Measurements from ENCODE around the gene F12.
"Not testable (repeated sequence)": the region's sequence is repeated elsewhere in the genome, so short reads cannot be mapped to it uniquely, and the experiment has no call there.

Gene F12

DNA sequence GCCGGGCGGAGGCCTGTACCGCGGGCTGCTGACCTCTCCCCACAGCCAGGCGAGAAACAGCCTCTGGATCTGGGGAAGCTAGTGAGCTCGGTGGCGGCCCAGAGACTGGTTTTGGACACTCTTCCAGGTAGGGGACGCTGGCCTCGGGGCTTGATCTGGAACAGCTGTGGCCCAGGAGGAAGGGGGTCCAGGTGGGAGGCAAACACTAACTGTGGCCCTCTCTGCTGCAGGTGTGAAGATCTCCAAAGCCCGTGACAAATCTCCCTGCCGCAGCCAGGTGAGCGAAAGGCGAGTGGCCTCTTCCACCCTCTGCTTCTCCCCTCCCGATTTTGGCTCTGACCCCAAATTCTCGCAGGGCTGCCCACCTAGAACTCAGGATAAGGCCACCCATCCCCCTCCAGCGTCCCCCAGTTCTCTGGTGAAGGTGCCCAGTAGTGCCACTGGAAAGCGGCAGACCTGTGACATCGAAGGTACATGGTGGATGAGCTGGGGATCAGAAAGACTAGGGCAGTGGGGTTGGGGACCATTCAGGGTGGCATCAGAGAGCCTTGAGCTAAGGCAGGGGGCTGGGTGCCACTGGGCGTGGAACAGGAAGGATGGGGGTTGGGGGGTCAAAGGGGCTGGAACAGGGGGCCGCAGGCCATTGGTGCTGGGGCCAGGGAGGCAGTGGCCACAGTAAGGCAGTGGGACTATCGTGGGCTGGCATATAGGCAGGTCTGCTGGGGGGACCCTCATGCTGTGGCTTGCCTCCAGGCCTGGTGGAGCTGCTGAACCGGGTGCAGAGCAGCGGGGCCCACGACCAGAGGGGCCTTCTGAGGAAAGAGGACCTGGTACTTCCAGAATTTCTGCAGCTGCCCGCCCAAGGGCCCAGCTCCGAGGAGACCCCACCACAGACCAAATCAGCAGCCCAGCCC is 38.0 kb downstream of the F12 start:
- DNase-seq (ENCODE audit: extremely low read depth in 1 of 2, low read depth in 1 of 2), result no peak

DNA sequence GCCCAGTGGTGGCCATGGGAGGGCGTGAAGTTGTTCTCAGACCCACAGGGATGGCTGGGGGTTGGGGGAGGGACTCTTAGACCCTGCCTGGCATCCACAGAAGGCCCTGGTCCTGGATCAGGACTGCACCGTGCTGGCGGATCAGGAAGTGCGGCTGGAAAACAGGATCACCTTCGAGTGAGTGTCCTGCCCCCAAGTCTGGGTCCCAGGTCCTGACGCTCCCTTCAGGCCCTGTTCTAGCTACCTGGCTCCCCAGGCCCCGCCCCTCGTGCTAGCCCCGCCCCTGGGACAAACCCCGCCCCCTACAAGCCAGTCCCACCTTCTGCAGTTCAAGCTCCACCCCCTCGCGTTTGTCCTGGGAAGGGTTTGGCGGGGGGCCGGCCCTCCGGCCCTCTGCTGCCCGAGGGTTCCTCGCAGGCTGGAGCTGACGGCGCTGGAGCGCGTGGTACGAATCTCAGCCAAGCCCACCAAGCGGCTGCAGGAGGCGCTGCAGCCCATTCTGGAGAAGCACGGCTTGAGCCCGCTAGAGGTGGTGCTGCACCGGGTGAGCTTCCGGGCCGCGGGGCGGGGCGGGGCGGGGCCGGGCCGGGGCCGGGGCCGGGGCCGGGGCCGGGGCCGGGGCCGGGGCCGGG is 38.8 kb downstream of the F12 start:
- peak in 1 of 2 donors; percentile 57 for DNase-seq (ENCODE audit: extremely low read depth in 1 of 2, low read depth in 1 of 2)

DNA sequence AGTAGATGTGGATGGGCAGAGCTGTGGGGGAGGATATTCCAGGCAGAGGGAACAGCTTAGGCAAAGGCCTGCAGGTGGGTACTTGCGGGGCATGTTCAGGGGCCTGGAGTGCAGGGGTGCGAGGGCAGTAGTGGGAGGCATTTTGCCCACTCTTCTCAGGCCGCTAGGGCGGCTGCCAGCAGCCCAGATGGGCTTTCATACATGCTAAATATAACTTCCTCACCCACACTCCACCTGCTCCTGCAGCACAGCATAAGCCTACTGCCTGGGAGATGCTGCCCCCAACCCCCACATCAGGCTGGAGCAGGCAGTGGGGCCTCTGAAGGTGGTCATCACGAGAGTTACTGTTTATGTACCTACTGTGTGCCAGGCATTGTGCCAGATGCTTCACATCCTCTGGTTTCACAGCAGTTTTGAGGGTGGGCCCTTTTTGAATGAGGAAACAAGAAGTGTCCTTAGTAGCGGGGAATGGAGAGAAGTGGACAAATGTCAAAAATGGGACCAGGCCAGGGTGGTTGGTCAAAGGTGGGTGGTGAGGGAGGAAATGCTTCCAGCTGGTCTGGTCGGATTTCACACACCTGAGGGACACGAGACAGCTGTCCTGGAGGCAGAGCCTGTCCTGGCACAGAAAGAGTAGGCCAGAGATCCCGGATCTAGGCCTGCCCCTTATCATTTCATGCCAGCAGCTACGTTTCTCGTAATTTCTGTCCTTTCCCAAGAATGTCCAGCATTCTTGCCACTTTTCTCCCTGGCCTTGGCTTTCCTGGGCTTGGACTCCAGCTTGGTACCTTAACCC is 39.5 kb downstream of the F12 start:
- no peak for DNase-seq (ENCODE audit: extremely low read depth in 1 of 2, low read depth in 1 of 2)

- DNase-seq (ENCODE audit: extremely low read depth in 1 of 2, low read depth in 1 of 2), result no peak
These were observed 40.3 kb downstream of the F12 start for GRCh38 chr5:177368869-177369644.

GRCh38 chr5:177367981-177368868 is 41.1 kb downstream of the F12 start:
- no peak for DNase-seq (ENCODE audit: extremely low read depth in 1 of 2, low read depth in 1 of 2)

DNA sequence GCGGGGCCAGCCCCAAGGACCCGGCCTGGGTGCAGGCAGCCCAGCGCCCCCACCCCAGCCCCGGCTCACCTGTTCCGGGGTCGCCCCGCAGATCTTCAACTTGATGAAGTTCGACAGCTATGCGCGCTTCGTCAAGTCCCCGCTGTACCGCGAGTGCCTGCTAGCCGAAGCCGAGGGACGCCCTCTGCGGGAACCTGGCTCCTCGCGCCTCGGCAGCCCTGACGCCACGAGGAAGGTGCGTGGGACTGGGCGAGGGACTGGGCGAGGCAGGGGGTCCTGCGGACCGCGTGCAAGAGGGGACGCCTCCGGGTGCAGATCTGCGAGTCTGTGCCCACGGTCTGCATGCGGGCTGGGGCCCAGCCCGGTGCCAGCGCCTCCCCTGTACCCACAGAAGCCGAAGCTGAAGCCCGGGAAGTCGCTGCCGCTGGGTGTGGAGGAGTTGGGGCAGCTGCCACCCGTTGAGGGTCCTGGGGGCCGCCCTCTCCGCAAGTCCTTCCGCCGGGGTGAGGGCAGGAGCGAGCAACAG is 42.0 kb downstream of the F12 start:
- DNase-seq (ENCODE audit: extremely low read depth in 1 of 2, low read depth in 1 of 2), result no peak

DNA sequence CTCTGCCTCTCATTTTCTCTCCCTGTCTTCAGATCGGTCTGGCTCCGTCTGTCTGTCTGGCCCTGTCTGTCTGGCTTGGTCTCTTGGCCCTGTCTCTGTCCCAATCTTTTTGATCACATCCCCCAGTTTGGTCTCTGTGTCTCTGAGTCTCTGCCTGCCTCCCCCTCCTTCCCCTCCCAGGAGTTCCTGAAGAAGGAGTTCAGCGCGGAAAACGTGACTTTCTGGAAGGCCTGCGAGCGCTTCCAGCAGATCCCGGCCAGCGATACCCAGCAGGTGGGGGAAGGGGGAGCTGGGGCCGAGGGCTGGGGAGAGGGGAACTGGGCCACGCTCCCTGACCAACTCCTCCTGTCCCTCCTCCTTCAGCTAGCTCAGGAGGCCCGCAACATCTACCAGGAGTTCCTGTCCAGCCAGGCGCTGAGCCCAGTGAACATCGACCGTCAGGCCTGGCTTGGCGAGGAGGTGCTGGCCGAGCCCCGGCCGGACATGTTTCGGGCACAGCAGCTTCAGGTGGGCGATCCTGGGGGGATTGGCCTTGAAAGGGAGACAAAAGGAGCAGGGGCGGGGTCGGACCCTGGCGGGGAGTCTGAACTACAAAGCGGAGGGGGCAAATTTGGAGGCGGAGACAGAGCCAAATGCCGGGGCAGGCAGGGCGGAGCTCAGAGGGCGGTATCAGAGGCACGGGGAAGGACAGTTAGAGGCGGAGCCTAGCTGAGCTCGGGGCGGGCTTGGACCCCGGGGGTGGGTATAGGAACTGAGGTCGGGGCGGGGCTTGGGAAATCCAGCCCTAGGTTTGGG is 42.6 kb downstream of the F12 start:
- DNase-seq (ENCODE audit: extremely low read depth in 1 of 2, low read depth in 1 of 2), result no peak

DNA sequence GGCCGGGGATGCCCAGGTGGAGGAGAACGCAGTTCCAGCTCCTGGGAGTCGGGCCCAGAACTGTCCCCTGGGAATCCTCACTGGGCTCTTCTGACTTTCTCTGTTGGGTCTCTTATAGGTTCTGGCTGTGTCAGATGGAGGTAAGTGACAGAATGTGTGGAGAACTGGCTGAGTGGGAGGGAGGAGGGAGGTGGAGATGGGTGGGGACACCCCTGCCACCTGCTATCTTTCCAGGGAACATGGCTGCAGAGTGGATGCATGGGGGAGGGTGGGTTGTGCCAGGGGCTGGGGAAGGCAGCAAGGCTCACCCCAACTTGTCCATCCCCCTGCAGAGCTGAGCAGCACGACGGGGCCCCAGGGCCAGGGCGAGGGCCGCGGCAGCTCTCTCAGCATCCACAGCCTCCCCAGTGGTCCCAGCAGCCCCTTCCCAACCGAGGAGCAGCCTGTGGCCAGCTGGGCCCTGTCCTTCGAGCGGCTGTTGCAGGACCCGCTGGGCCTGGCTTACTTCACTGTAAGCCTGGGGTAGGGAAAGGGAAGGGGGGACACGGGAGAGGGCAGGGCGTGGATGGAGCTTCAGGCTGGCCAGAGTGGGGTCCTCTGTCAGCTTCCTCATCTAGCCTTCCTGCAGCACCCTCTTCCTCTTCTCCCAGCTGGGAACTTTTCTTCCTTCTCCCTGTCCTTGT is 43.4 kb downstream of the F12 start:
- no peak for DNase-seq (ENCODE audit: extremely low read depth in 1 of 2, low read depth in 1 of 2)

DNA sequence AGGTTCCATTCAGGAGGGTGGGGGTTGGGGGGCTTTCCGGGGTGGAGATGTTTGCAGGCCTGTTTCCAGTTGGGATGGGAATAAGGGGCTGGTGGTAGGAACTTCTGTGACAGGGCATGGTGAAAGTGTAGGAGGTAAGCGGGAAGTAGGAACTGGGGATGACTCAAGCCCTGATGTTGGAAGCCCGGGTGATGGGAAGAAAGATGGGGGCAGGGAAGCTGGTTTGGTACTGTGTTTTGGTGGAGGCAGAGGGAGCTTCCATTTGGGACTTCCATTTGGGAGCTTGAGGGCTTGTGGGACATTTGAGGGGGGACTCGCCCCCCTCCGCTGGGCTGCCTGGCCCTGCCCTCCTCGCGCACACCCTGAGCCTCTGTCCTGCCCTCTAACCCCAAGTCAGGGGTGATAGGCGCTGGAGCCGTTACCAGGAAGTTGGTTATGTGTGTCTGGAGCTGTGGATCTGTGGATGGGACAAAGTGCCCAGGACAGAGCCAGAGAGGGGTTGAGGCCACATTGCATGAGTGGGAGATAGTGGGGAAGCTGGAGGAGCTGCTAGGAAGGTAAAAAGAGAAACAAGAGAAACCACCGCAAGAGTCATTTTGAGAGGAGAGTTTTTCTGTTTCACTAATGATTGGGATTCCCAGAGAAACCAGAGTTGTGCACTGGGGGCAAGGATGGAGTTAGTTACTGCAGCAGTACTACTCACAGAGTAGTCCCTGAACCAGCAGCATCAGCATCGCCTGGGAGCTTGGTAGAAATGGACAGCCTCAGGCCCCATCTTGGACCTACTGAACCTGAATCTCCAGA is 45.0 kb downstream of the F12 start:
- no peak for DNase-seq (ENCODE audit: extremely low read depth in 1 of 2, low read depth in 1 of 2)

DNA sequence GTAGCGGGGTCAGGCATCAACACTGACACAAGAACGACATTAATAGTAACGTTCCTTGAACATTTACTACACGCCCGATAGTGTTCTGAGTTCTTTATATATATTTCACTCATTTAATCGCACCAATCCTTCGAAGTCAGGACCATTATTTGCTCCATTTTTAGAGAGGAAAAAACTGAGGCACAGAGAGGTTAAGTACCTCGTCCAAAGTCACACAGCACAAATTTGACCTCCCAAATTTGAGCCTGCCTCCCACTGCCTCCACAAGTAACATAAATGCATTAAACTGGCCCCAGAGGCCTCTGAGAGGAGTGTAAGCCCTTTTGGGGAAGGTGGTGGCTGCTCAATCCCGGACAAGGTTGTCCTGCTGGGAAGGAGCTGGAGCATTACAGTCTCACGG is 45.8 kb downstream of the F12 start:
- DNase-seq (ENCODE audit: extremely low read depth in 1 of 2, low read depth in 1 of 2), result no peak

DNA sequence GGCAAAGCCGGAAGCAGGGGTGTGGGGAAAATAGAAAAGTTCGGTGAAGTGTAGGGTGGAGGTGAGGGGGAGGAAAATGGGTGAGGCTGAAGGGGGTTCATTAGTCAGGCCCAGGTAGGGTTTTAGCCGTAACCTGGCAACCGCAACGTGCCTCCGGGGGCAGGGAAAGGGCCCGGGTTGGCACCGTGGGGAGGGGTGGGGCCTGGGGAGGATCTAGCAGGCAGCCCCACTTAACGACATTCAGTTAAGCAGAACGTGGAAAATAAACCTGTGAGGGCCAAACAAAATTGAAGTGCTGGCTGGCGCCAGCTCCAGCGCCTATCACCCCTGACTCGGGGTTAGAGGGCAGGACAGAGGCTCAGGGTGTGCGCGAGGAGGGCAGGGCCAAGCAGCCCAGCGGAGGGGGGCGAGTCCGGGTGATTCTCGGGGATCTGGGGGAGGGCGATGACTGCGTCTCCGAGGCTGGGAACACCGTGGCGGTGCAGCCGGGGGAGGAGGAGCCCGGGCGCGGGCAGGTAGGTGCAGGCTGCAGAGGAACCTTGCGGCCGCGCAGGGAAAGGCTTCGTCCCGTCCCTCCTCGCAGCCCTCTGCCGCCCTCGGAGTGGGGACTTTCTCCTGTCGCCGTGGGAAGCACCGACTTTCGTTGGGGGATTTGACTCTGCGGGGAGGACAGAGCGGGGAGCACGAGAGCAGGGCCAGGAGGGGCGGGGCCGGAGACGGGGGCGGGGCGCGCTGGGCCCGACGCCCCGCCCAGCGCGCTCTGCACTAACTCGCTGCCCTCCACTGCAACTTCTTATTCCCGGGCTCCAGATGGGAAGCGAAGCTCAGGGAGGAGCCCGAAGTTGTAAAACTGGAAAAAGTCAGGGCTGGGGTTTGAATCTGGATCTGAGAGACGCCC is 46.5 kb downstream of the F12 start:
- peak; percentile 52 for DNase-seq (ENCODE audit: extremely low read depth in 1 of 2, low read depth in 1 of 2)

GRCh38 chr5:177362292-177362609 is 47.1 kb downstream of the F12 start:
- no peak for DNase-seq (ENCODE audit: extremely low read depth in 1 of 2, low read depth in 1 of 2)

- DNase-seq (ENCODE audit: extremely low read depth in 1 of 2, low read depth in 1 of 2), result no peak
These were observed 47.7 kb downstream of the F12 start for GRCh38 chr5:177361418-177362291.

GRCh38 chr5:177360740-177361139 is 48.6 kb downstream of the F12 start:
- not testable (repeated sequence) for DNase-seq (ENCODE audit: extremely low read depth in 1 of 2, low read depth in 1 of 2)

DNA sequence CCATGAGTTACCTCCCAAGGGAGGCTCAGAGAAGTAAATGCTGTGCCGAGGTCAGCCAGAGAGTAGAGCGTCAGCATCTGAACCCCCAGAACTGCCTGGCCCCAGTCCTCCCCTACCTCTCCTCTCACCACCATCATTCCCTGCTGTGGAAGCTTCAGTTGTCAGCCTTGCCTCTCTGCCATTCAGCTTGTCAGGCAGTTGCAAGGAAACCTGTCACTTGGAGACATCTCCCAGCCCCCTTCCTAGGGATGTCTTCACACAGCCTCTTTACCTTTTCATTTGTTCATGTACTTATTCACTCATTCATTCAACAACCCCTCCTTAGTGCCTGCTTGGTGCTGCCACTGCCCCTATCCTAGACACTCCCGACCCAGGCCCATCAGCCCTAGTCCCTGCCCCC is 49.5 kb downstream of the F12 start:
- DNase-seq (ENCODE audit: extremely low read depth in 1 of 2, low read depth in 1 of 2), result no peak

DNA sequence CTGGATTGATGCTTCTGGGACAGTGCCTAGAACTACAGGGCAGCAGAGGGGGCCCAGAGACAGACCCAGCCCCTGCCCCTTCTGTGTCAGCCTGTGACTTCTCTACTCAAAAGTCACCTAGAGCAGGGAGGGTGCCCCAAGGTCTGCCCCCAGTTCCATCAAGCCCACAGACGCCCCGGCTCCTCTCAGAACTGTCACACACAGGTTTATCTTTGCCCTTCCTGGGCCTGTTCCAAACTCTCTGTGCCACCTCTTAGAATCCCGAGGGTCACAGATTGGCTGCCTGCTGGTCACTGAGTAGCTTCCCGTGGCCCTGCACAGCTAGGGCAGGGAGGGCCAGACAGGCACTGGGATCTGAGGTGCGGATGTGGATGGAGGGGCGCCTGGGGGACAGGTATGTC is 49.9 kb downstream of the F12 start:
- DNase-seq (ENCODE audit: extremely low read depth in 1 of 2, low read depth in 1 of 2), result no peak

Measured in stimulated activated CD8-positive, alpha-beta memory T cell treated with anti-CD3 and anti-CD28 coated beads, Interleukin-7, amount 100 ng/mL, for 48 hours (primary cell).